GM12878 (cell line): ENCODE results near the gene PDGFB. TPM values are rescaled to one million over a fixed set of nuclear protein-coding genes. Genes with fewer than 3 reads are reported as not detected.

Experiments
- ATAC-seq: fragments of 200-7000 bp; cut with Tn5 transposase; 3 replicates; pipeline ENCODE4 v1.9.1; 2020; ENCODE audit warnings: mild to moderate bottlenecking, moderate library complexity
- BruUV-seq: library from RNA; stranded (reverse); fragments of 400-500 nt; replicated peaks from 2 replicates; lab custom pipeline; 2021; lab: Mats Ljungman, UMichigan
- CTCF ChIA-PET: fragments of 300-600 bp; sonication (Branson Sonifier 250); formaldehyde crosslinking; extraction: SDS; loops from one replicate; lab custom pipeline; 2021; ENCODE audit warnings: inconsistent platforms; lab: Yijun Ruan, JAX
- POLR2A ChIA-PET: fragments of 350-600 bp; formaldehyde crosslinking; extraction: SDS; loops from one replicate; lab custom pipeline; 2021; ENCODE audit warnings: inconsistent platforms; lab: Charles Lee
- RAD21 ChIA-PET: fragments of 300-600 bp; sonication (Branson Sonifier 250); formaldehyde crosslinking; loops from one replicate; lab custom pipeline; 2023; ENCODE audit warnings: antibody characterized with exemption; ENCODE audit not compliant: unreplicated experiment; lab: Charles Lee
- SMC1A ChIA-PET: fragments of 300-600 bp; sonication (Branson Sonifier 250); formaldehyde crosslinking; loops from one replicate; lab custom pipeline; 2023; ENCODE audit not compliant: unreplicated experiment, uncharacterized antibody; lab: Charles Lee
- DNase-seq: peaks from one replicate; pipeline ENCODE4 v3.0.0-alpha.2; 2011; ENCODE audit warnings: low read depth, low spot score
- FAIRE-seq: peaks from 3 replicates; lab custom pipeline; 2011; peaks lifted over from hg19 to GRCh38; lab: Jason Lieb, UNC
- H2AFZ ChIP-seq: 2 replicates; pipeline ENCODE4 v1.6.0; 2011; ENCODE audit warnings: low read depth, low read length, control low read depth; ENCODE audit not compliant: control insufficient read depth
- H3K27ac ChIP-seq: 2 replicates; pipeline ENCODE4 v1.5.1; 2011; ENCODE audit warnings: control low read depth; ENCODE audit not compliant: control insufficient read depth, insufficient read depth
- H3K27me3 ChIP-seq, 2 experiments: replicated peaks in 1 of 2; 2 replicates each; pipeline versions ENCODE4 v1.6.0 to v1.6.1; 2011; ENCODE audit warnings: low read length in 1 of 2; ENCODE audit not compliant: control insufficient read depth in 2 of 2, insufficient read depth in 2 of 2
- H3K36me3 ChIP-seq, 2 experiments: 2 replicates each; pipeline ENCODE4 v1.5.1; 2011; ENCODE audit warnings: low read length in 1 of 2; ENCODE audit not compliant: control insufficient read depth in 2 of 2, insufficient read depth in 2 of 2
- H3K4me1 ChIP-seq: 2 replicates; pipeline ENCODE4 v1.6.1; 2011; ENCODE audit warnings: mild to moderate bottlenecking, low read length, moderate library complexity, mixed read lengths; ENCODE audit not compliant: control insufficient read depth, insufficient read depth
- H3K4me2 ChIP-seq: 2 replicates; pipeline ENCODE4 v1.6.0; 2011; ENCODE audit warnings: control low read depth; ENCODE audit not compliant: control insufficient read depth, insufficient read depth
- H3K4me3 ChIP-seq: fragments of 200-600 bp; sonication (generic); 2 replicates; pipeline ENCODE4 v1.5.1; 2016
- H3K79me2 ChIP-seq: 2 replicates; pipeline ENCODE4 v1.6.0; 2011; ENCODE audit warnings: low read length; ENCODE audit not compliant: control insufficient read depth, insufficient read depth
- H3K9ac ChIP-seq: 2 replicates; pipeline ENCODE4 v1.8.0; 2011; ENCODE audit warnings: low read length, control low read depth, mixed read lengths; ENCODE audit not compliant: control insufficient read depth, insufficient read depth
- H3K9me3 ChIP-seq: replicated peaks from 3 replicates; pipeline ENCODE4 v1.5.1; 2011; ENCODE audit warnings: mild to moderate bottlenecking, low read length; ENCODE audit not compliant: control insufficient read depth, insufficient read depth
- H4K20me1 ChIP-seq: 2 replicates; pipeline ENCODE4 v1.6.0; 2011; ENCODE audit not compliant: control insufficient read depth, insufficient read depth
- BRCA1 ChIP-seq: IDR thresholded peaks from 2 replicates; pipeline ENCODE4 v1.6.1; 2011; ENCODE audit warnings: low read depth, low read length, improper control_type of control experiment
- CBX5 ChIP-seq: sonication (generic); IDR thresholded peaks from 2 replicates; pipeline ENCODE4 v1.6.1; 2016; ENCODE audit warnings: low read depth, moderate library complexity, mild to moderate bottlenecking, inconsistent platforms
- EGR1 ChIP-seq, 2 experiments: IDR thresholded peaks; 1 replicate in 1 of 2; 2 replicates in 1 of 2; pipeline ENCODE4 v1.6.1; 2011 to 2012; ENCODE audit warnings: low read depth in 2 of 2, low read length in 2 of 2, borderline replicate concordance in 1 of 2, mild to moderate bottlenecking in 1 of 2, moderate library complexity in 1 of 2
- ESRRA ChIP-seq: IDR thresholded peaks from 2 replicates; pipeline ENCODE4 v1.6.1; 2012; ENCODE audit warnings: mild to moderate bottlenecking, low read length, improper control_type of control experiment
- JUND ChIP-seq: IDR thresholded peaks from 2 replicates; pipeline ENCODE4 v1.6.1; 2012; ENCODE audit warnings: low read depth, mild to moderate bottlenecking, low read length, improper control_type of control experiment, moderate library complexity
- MEF2B ChIP-seq: fragments of 450-650 bp; IDR thresholded peaks from 2 replicates; pipeline ENCODE4 v1.6.1; 2018; ENCODE audit warnings: mild to moderate bottlenecking, moderate library complexity; ENCODE audit not compliant: partially characterized antibody, poor library complexity, severe bottlenecking
- MXI1 ChIP-seq: fragments of 150-350 bp; IDR thresholded peaks from 2 replicates; pipeline ENCODE4 v1.6.1; 2011; ENCODE audit warnings: low read depth, mild to moderate bottlenecking, inconsistent platforms, low read length, improper control_type of control experiment
- MYB ChIP-seq: fragments of 150-350 bp; IDR thresholded peaks from 2 replicates; pipeline ENCODE4 v1.6.1; 2014; ENCODE audit warnings: mild to moderate bottlenecking, low read depth, low read length, borderline replicate concordance
- NR2F1 ChIP-seq: fragments of 450-650 bp; conservative IDR thresholded peaks from 2 replicates; pipeline ENCODE4 v1.6.1; 2017; ENCODE audit warnings: mild to moderate bottlenecking
- PML ChIP-seq: IDR thresholded peaks from 2 replicates; pipeline ENCODE4 v1.6.1; 2012; ENCODE audit warnings: low read length, inconsistent platforms
- POLR2A ChIP-seq: IDR thresholded peaks from 2 replicates; pipeline ENCODE4 v1.6.1; 2011; ENCODE audit warnings: low read depth, mild to moderate bottlenecking, low read length
- RAD51 ChIP-seq: fragments of 450-650 bp; IDR thresholded peaks from 2 replicates; pipeline ENCODE4 v1.6.1; 2016; ENCODE audit warnings: moderate library complexity, mild to moderate bottlenecking, inconsistent platforms
- SIX5 ChIP-seq: IDR thresholded peaks from 2 replicates; pipeline ENCODE4 v1.6.1; 2011; ENCODE audit warnings: mild to moderate bottlenecking, low read depth, low read length, moderate library complexity; ENCODE audit not compliant: severe bottlenecking
- SMAD5 ChIP-seq: IDR thresholded peaks from 2 replicates; pipeline ENCODE4 v1.6.1; 2016; ENCODE audit warnings: antibody characterized with exemption, low read depth
- TAF1 ChIP-seq: IDR thresholded peaks from 2 replicates; pipeline ENCODE4 v1.6.1; 2011; ENCODE audit warnings: mild to moderate bottlenecking, low read depth, low read length, borderline replicate concordance
- TCF7 ChIP-seq: IDR thresholded peaks from 2 replicates; pipeline ENCODE4 v1.6.1; 2014; ENCODE audit warnings: antibody characterized with exemption, borderline replicate concordance
- ZZZ3 ChIP-seq: IDR thresholded peaks from 2 replicates; pipeline ENCODE4 v1.6.1; 2011; ENCODE audit warnings: low read depth; ENCODE audit not compliant: control insufficient read depth, insufficient read length
- WGBS: methylation state at CpG from one replicate; pipeline ENCODE4 v1.1.6; 2016; ENCODE audit warnings: low lambda C conversion rate; ENCODE audit not compliant: insufficient replicate concordance, insufficient coverage; ENCODE audit errors: missing lambda C conversion rate; 5-methylcytosine and 5-hydroxymethylcytosine counted together
- in situ Hi-C: fragments of 300-500 bp; cut with MboI; formaldehyde crosslinking; loops from 9 replicates; pipeline ENCODE4 v1.14.3; 2018; ENCODE audit warnings: mixed read lengths
- intact Hi-C: fragments of 100-400 bp; cut with micrococcal nuclease; formaldehyde crosslinking; loops from one replicate; pipeline ENCODE4 v1.14.2; 2022; ENCODE audit not compliant: unreplicated experiment
- polyA plus RNA-seq, 11 experiments: library from polyadenylated mRNA; depleted of rRNA in 4 of 11; unstranded in 6 of 11; stranded (reverse) in 5 of 11; fragments of >200 nt; fragmentation: Nextera tagmentation in 4 of 11; fragmentation: Illumina TruSeq in 1 of 11; extraction: Ambion mirVana in 4 of 11; extraction: Trizol in 1 of 11; gene quantifications; 1 replicate in 1 of 11; 2 replicates in 10 of 11; pipeline versions ENCODE4 v1.2.1 to v1.2.3, GENCODE V29; 2011 to 2016; ENCODE audit warnings: inconsistent platforms in 2 of 11, missing spikeins in 2 of 11, low read depth in 1 of 11
- total RNA-seq, 4 experiments: library from RNA; depleted of rRNA in 3 of 4; stranded (reverse); fragments of >200 nt in 3 of 4; fragmentation: Illumina TruSeq in 1 of 4; extraction: Trizol in 1 of 4; gene quantifications; 2 replicates each; pipeline versions ENCODE4 v1.2.1 to v1.2.3, GENCODE V29; 2013 to 2021
- TF ChIP-seq, protein P1 (sequence below): fragments of 450-650 bp; IDR thresholded peaks from 2 replicates; pipeline ENCODE4 v1.6.1; 2016; ENCODE audit warnings: mild to moderate bottlenecking
- TF ChIP-seq, protein P2 (sequence below): fragments of 450-650 bp; IDR thresholded peaks from 2 replicates; pipeline ENCODE4 v1.6.1; 2016; ENCODE audit warnings: mild to moderate bottlenecking

Gene PDGFB
- total and polyA plus RNA-seq, 10 of the 15 experiments (the other 5 are each of a cell fraction or from before 2014, with no cell fraction given), result 0.13 to 1.1 (median 0.56) TPM; not detected in 1

DNA sequence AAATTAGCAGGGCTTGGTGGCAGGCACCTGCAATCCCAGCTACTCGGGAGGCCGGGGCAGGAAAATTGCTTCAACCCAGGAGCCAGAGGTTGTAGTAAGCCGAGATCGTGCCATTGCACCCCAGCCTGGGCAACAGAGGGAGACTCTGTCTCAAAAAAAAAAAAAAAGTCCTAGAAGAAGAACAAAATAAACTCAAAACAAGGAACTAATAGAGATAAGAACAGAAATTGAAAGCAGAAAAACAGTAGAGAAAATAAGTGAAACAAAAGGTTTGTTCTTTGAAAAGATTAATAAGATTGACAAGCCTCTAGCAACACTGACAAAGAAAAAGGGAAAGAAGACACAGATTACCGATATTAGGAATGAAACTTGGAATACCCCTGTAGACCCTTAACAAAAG lies 47.2 kb downstream of the PDGFB start:
- WGBS, result 33% methylated on average over 5 of the region's 5 CpGs
- Histone ChIP-seq H3K4me1 (no peaks in the 10 kb centered on the region), H4K20me1 (no peaks in the 10 kb centered on the region), H3K4me2 (no peak overlapping the region; the same call in 1 of the 2 replicates), H3K36me3 (no peaks in the 10 kb centered on the region), H2AFZ (no peak overlapping the region), H3K9ac (no peak overlapping the region), H3K27ac (no peak overlapping the region), H3K4me3 (no peak overlapping the region), H3K79me2 (no peaks in the 10 kb centered on the region), H3K27me3 (no peaks in the 10 kb centered on the region), H3K9me3 (no peaks in the 10 kb centered on the region; the same call in 2 of the 3 replicates)
- FAIRE-seq (no peak), DNase-seq (no peak), ATAC-seq (no peak; the same call in 2 of the 3 replicates)
- TF ChIP-seq, protein P1, sequence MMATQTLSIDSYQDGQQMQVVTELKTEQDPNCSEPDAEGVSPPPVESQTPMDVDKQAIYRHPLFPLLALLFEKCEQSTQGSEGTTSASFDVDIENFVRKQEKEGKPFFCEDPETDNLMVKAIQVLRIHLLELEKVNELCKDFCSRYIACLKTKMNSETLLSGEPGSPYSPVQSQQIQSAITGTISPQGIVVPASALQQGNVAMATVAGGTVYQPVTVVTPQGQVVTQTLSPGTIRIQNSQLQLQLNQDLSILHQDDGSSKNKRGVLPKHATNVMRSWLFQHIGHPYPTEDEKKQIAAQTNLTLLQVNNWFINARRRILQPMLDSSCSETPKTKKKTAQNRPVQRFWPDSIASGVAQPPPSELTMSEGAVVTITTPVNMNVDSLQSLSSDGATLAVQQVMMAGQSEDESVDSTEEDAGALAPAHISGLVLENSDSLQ, result peak; percentile 77
- TF ChIP-seq NR2F1, result no peak
- SMC1A ChIA-PET, result no interaction called here
- POLR2A ChIA-PET, result no interaction called here
- intact Hi-C loops (no loop called here), in situ Hi-C loops (no loop called here)
- RAD21 ChIA-PET, result no interaction called here
- CTCF ChIA-PET, result no interaction called here
- BruUV-seq, result no TSS peak

DNA sequence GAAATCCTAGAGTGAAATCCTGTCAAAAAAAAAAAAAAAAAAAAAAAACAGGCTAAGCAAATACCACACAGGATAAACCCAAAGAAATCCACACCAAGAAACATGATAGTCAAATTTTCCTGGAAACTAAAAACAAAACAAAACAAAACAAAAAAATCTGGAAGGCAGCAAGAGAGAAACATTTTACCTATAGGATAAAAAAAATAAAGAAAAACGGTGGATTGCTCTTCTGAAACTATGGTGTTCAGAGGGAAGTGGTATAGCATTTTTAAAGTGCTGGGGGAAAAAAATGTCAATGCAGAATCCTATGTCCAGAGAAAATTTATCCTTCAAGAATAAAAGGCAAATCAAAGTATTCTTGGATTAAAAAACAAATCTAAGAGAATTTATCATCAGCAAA lies 50.7 kb downstream of the PDGFB start:
- CTCF ChIA-PET, result no interaction called here
- H3K4me3 ChIP-seq, result no peak overlapping the region
- no peak overlapping the region for H2AFZ ChIP-seq
- RAD21 ChIA-PET, result no interaction called here
- BruUV-seq, result no TSS peak
- ATAC-seq (no peak), DNase-seq (no peak), FAIRE-seq (no peak)
- intact Hi-C loops, result no loop called here
- no peaks in the 10 kb centered on the region for H3K4me1 ChIP-seq
- no peak overlapping the region for H3K9ac ChIP-seq
- 29% methylated on average over 1 of the region's 1 CpG for WGBS
- H3K79me2 ChIP-seq, result no peaks in the 10 kb centered on the region
- H3K36me3 ChIP-seq, result no peaks in the 10 kb centered on the region
- H3K27me3 ChIP-seq, result peaks cover 0 to 4% of the 10 kb centered on the region in 2 experiments; a peak in 2 of 4 replicates
- no peak overlapping the region for H3K27ac ChIP-seq
- H4K20me1 ChIP-seq, result no peaks in the 10 kb centered on the region
- POLR2A ChIA-PET, result no interaction called here
- no peaks in the 10 kb centered on the region; the same call in 2 of the 3 replicates for H3K9me3 ChIP-seq
- in situ Hi-C loops, result no loop called here
- SMC1A ChIA-PET, result no interaction called here
- H3K4me2 ChIP-seq, result no peak overlapping the region
- TF ChIP-seq MEF2B (no peak), BRCA1 (no peak), ESRRA (no peak), TAF1 (no peak), CBX5 (no peak), PML (no peak), POLR2A (no peak), SMAD5 (no peak), ZZZ3 (no peak), MYB (no peak), TCF7 (no peak), MXI1 (no peak), RAD51 (no peak), JUND (no peak), EGR1 (IDR thresholded peaks at IDR 0.05; ENCODE audit: borderline replicate concordance in 1 of 2, low read depth in 2 of 2, low read length in 2 of 2) (no peak), SIX5 (no peak)
- TF ChIP-seq, protein P2, sequence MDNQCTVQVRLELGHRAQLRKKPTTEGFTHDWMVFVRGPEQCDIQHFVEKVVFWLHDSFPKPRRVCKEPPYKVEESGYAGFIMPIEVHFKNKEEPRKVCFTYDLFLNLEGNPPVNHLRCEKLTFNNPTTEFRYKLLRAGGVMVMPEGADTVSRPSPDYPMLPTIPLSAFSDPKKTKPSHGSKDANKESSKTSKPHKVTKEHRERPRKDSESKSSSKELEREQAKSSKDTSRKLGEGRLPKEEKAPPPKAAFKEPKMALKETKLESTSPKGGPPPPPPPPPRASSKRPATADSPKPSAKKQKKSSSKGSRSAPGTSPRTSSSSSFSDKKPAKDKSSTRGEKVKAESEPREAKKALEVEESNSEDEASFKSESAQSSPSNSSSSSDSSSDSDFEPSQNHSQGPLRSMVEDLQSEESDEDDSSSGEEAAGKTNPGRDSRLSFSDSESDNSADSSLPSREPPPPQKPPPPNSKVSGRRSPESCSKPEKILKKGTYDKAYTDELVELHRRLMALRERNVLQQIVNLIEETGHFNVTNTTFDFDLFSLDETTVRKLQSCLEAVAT, result no peak
